Trophoblast cell (in vitro differentiated cells and primary cell): ENCODE results near the gene TSPO. TPM values are rescaled to one million over a fixed set of nuclear protein-coding genes. Genes with fewer than 3 reads are reported as not detected.
A peak's percentile ranks its signal among the peaks of the same experiment; 100 is the strongest.
"Not testable (repeated sequence)": the region's sequence is repeated elsewhere in the genome, so short reads cannot be mapped to it uniquely, and the experiment has no call there.

ENCODE experiments used
- DNase-seq, 2 donors: peaks; one replicate each; pipeline ENCODE4 v3.0.0-alpha.2; 2016
- H2AFZ ChIP-seq: 2 replicates; pipeline ENCODE4 v1.6.1; 2013; ENCODE audit warnings: low read length, moderate library complexity, mild to moderate bottlenecking; ENCODE audit not compliant: insufficient read depth, poor library complexity
- H2AK5ac ChIP-seq: 2 replicates; pipeline ENCODE4 v1.6.1; 2013; ENCODE audit warnings: mild to moderate bottlenecking, low read length
- H2BK120ac ChIP-seq: 2 replicates; pipeline ENCODE4 v1.6.1; 2013; ENCODE audit warnings: low read length, mild to moderate bottlenecking, moderate library complexity; ENCODE audit not compliant: insufficient read depth, poor library complexity
- H2BK12ac ChIP-seq: 2 replicates; pipeline ENCODE4 v1.6.1; 2013; ENCODE audit warnings: mild to moderate bottlenecking, low read length, moderate library complexity
- H2BK5ac ChIP-seq: 2 replicates; pipeline ENCODE4 v1.6.1; 2013; ENCODE audit warnings: low read length, low read depth, moderate library complexity, mild to moderate bottlenecking; ENCODE audit not compliant: poor library complexity
- H3K14ac ChIP-seq: 2 replicates; pipeline ENCODE4 v1.6.1; 2013; ENCODE audit warnings: mild to moderate bottlenecking, low read length
- H3K18ac ChIP-seq: 2 replicates; pipeline ENCODE4 v1.6.1; 2013; ENCODE audit warnings: mild to moderate bottlenecking, low read length
- H3K23ac ChIP-seq: 2 replicates; pipeline ENCODE4 v1.6.1; 2013; ENCODE audit warnings: low read length
- H3K27ac ChIP-seq: 2 replicates; pipeline ENCODE4 v1.5.1; 2013; ENCODE audit warnings: low read depth, mild to moderate bottlenecking, inconsistent platforms, low read length, moderate library complexity
- H3K27me3 ChIP-seq: 2 replicates; pipeline ENCODE4 v1.6.1; 2013; ENCODE audit warnings: inconsistent platforms, mild to moderate bottlenecking, low read length, moderate library complexity; ENCODE audit not compliant: insufficient read depth
- H3K36me3 ChIP-seq, 2 experiments: 1 replicate in 1 of 2; 2 replicates in 1 of 2; pipeline ENCODE4 v1.6.1; 2013; ENCODE audit warnings: low read length in 2 of 2, mild to moderate bottlenecking in 2 of 2, moderate library complexity in 1 of 2; ENCODE audit not compliant: insufficient read depth in 2 of 2, control insufficient read depth in 1 of 2
- H3K4ac ChIP-seq: 2 replicates; pipeline ENCODE4 v1.6.1; 2013; ENCODE audit warnings: low read depth, mild to moderate bottlenecking, low read length, moderate library complexity
- H3K4me1 ChIP-seq, 2 experiments: 1 replicate in 1 of 2; 2 replicates in 1 of 2; pipeline ENCODE4 v1.6.1; 2013; ENCODE audit warnings: low read length in 2 of 2, mild to moderate bottlenecking in 2 of 2, moderate library complexity in 1 of 2; ENCODE audit not compliant: insufficient read depth in 2 of 2, control insufficient read depth in 1 of 2
- H3K4me2 ChIP-seq: 2 replicates; pipeline ENCODE4 v1.6.1; 2013; ENCODE audit warnings: inconsistent platforms, mild to moderate bottlenecking, low read length, moderate library complexity
- H3K4me3 ChIP-seq: 2 replicates; pipeline ENCODE4 v1.5.1; 2013; ENCODE audit warnings: mild to moderate bottlenecking, low read depth, low read length, inconsistent platforms
- H3K79me1 ChIP-seq: one replicate; pipeline ENCODE4 v1.6.1; 2013; ENCODE audit warnings: low read length
- H3K79me2 ChIP-seq: 2 replicates; pipeline ENCODE4 v1.6.1; 2013; ENCODE audit warnings: low read length, mild to moderate bottlenecking; ENCODE audit not compliant: control insufficient read depth, insufficient read depth, poor library complexity
- H3K9ac ChIP-seq: 2 replicates; pipeline ENCODE4 v1.6.1; 2013; ENCODE audit warnings: mild to moderate bottlenecking, low read length
- H3K9me3 ChIP-seq: 2 replicates; pipeline ENCODE4 v1.6.1; 2013; ENCODE audit warnings: low read depth, mild to moderate bottlenecking, control low read depth, inconsistent platforms, low read length; ENCODE audit not compliant: insufficient read depth
- H4K12ac ChIP-seq: 2 replicates; pipeline ENCODE4 v1.6.1; 2013; ENCODE audit warnings: low read depth, mild to moderate bottlenecking, low read length, moderate library complexity
- H4K8ac ChIP-seq: 2 replicates; pipeline ENCODE4 v1.6.1; 2013; ENCODE audit warnings: low read depth, mild to moderate bottlenecking, low read length, moderate library complexity
- H4K91ac ChIP-seq: one replicate; pipeline ENCODE4 v1.6.1; 2013; ENCODE audit warnings: low read depth, mild to moderate bottlenecking, low read length, moderate library complexity
- WGBS: extraction: QIAGEN DNeasy Blood & Tissue Kit; methylation state at CpG from one replicate; pipeline ENCODE4 v1.1.7; 2013; ENCODE audit warnings: missing lambda C conversion rate; ENCODE audit not compliant: insufficient read length, insufficient coverage; ENCODE audit errors: extremely low coverage; 5-methylcytosine and 5-hydroxymethylcytosine counted together
- polyA plus RNA-seq: library from polyadenylated mRNA; stranded (reverse); fragments of 200-250 nt; gene quantifications from 2 replicates; pipeline ENCODE4 v1.2.3, GENCODE V29; 2013

The TSPO gene
- 21.6 and 23.0 TPM in 2 replicates for polyA plus RNA-seq

GRCh38 chr22:43151251-43152002, at the start of gene TSPO:
Gene TSPO (plus strand): TSS chr22:43151559. CDS start chr22:43159239, 7,680 bp downstream.
- H3K79me1 ChIP-seq = no peaks in the 10 kb centered on the region
- peak within 1 kb of the TSS; percentile 58 for H2AFZ ChIP-seq
- peak within 1 kb of the TSS; percentile 66 for H3K4me3 ChIP-seq
- H2BK12ac ChIP-seq = no peak within 1 kb of the TSS
- peak within 1 kb of the TSS; percentile 51 for H3K14ac ChIP-seq
- H2BK5ac ChIP-seq = no peak within 1 kb of the TSS
- H2AK5ac ChIP-seq = peak within 1 kb of the TSS; percentile 20
- peak within 1 kb of the TSS; percentile 64 for H4K12ac ChIP-seq
- H3K4me2 ChIP-seq = peak within 1 kb of the TSS; percentile 83
- H3K9ac ChIP-seq = no peak within 1 kb of the TSS
- H3K36me3 ChIP-seq = no peaks in the 10 kb centered on the region
- H3K79me2 ChIP-seq = no peaks in the 10 kb centered on the region
- no peak within 1 kb of the TSS for H3K23ac ChIP-seq
- H4K91ac ChIP-seq = peak within 1 kb of the TSS; percentile 38
- peak in 1 of 2 donors; percentile 52 for DNase-seq
- H4K8ac ChIP-seq = peak within 1 kb of the TSS; percentile 77
- peak within 1 kb of the TSS; percentile 8 for H3K4ac ChIP-seq
- H3K27me3 ChIP-seq = no peaks in the 10 kb centered on the region
- peak within 1 kb of the TSS; percentile 43 for H3K18ac ChIP-seq
- no CpG with 5 or more reads among the region's 75 CpGs for WGBS
- no peak within 1 kb of the TSS for H3K27ac ChIP-seq
- H3K9me3 ChIP-seq = no peaks in the 10 kb centered on the region
- peak within 1 kb of the TSS; percentile 37 for H2BK120ac ChIP-seq
- H3K4me1 ChIP-seq = peaks cover 12 to 17% of the 10 kb centered on the region in 2 experiments

- H3K4me3 ChIP-seq, H2AK5ac ChIP-seq, H3K79me1 ChIP-seq, H4K91ac ChIP-seq, H2BK5ac ChIP-seq, H3K4ac ChIP-seq, H3K14ac ChIP-seq, H2AFZ ChIP-seq, H2BK120ac ChIP-seq, H3K18ac ChIP-seq, H3K9me3 ChIP-seq, DNase-seq, H3K79me2 ChIP-seq, H3K27me3 ChIP-seq, H4K12ac ChIP-seq, H4K8ac ChIP-seq, H3K36me3 ChIP-seq, H3K23ac ChIP-seq, H3K9ac ChIP-seq, H2BK12ac ChIP-seq: not testable (repeated sequence)
- peak overlapping the region; percentile 7 for H3K4me2 ChIP-seq
- peak overlapping the region; percentile 16 for H3K27ac ChIP-seq
- WGBS = no CpG with 5 or more reads among the region's 15 CpGs
- peaks cover 17 to 20% of the 10 kb centered on the region in 2 experiments for H3K4me1 ChIP-seq
These were observed 47.2 kb upstream of the TSPO start for GRCh38 chr22:43104056-43104625.

GRCh38 chr22:43104950-43105349, 46.4 kb upstream of the TSPO start:
- peaks cover 15 to 20% of the 10 kb centered on the region in 2 experiments for H3K4me1 ChIP-seq
- H3K79me2 ChIP-seq, DNase-seq, H3K36me3 ChIP-seq, H3K9me3 ChIP-seq, H2AFZ ChIP-seq, H3K23ac ChIP-seq, H4K91ac ChIP-seq, H3K27me3 ChIP-seq, H3K4me2 ChIP-seq, H3K18ac ChIP-seq, H2BK120ac ChIP-seq, H2BK5ac ChIP-seq, H2AK5ac ChIP-seq, H3K14ac ChIP-seq, H4K8ac ChIP-seq, H2BK12ac ChIP-seq, H3K79me1 ChIP-seq, H3K27ac ChIP-seq, H3K4ac ChIP-seq, H3K9ac ChIP-seq, H4K12ac ChIP-seq, H3K4me3 ChIP-seq: not testable (repeated sequence)
- no CpG with 5 or more reads among the region's 3 CpGs for WGBS

- Histone ChIP-seq H3K23ac (no peak overlapping the region), H3K4ac (no peak overlapping the region), H3K36me3 (no peaks in the 10 kb centered on the region), H2BK5ac (no peak overlapping the region), H3K4me1 (peaks cover 10 to 18% of the 10 kb centered on the region in 2 experiments), H3K9ac (no peak overlapping the region), H3K4me2 (no peak overlapping the region), H4K12ac (no peak overlapping the region), H2AK5ac (no peak overlapping the region), H4K8ac (no peak overlapping the region), H3K79me2 (no peaks in the 10 kb centered on the region), H3K79me1 (peaks cover 3% of the 10 kb centered on the region), H2BK120ac (no peak overlapping the region), H4K91ac (no peak overlapping the region), H3K14ac (no peak overlapping the region), H3K4me3 (no peak overlapping the region), H3K27ac (no peak overlapping the region), H2BK12ac (peak overlapping the region; percentile 12), H3K9me3 (no peaks in the 10 kb centered on the region), H2AFZ (no peak overlapping the region), H3K18ac (no peak overlapping the region), H3K27me3 (peaks cover 18% of the 10 kb centered on the region)
- no CpG with 5 or more reads among the region's 8 CpGs for WGBS
- DNase-seq = no peak
These were observed 45.1 kb upstream of the TSPO start for GRCh38 chr22:43106302-43106701.
